Activated CD4-positive, alpha-beta T cell treated with anti-CD3 and anti-CD28 coated beads, Interleukin-2, Interleukin-4, amounts not matched to agents 100 ng/mL and 50 ng/mL, durations not matched to agents 16 hours and 8 hours (primary cell): Measurements from ENCODE around the gene RASGEF1B.
"Not testable (repeated sequence)": the region's sequence is repeated elsewhere in the genome, so short reads cannot be mapped to it uniquely, and the experiment has no call there.

ENCODE experiments used
- DNase-seq: peaks from one replicate; pipeline ENCODE4 v3.0.0-alpha.2; 2020; ENCODE audit warnings: low spot score

The RASGEF1B gene

DNA sequence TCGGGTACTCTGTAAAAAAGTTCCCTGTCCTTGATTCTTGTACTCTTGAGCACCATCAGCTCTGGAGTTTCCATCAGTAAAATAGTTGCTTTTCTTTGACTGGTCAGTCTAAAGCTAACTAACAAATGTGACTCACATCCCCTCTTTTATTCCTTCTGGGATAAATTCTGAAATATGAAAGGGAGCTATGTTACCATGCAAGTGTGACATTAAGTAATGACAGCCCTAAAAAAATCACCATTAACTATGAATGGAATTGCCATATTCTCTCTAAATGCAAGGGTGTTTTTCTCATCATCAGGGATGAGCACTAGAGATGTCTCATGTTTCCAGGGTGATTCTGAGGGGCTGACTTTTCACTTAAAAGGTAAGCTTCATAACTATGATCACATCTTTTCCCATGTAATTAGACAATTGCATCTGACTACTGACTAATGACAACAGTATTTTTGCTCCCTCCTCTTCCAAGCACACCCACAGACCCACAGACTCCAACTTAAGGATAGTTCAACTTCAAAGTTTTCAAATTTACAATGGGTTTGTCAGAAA is 26.9 kb upstream of the RASGEF1B start:
- DNase-seq, result no peak

DNA sequence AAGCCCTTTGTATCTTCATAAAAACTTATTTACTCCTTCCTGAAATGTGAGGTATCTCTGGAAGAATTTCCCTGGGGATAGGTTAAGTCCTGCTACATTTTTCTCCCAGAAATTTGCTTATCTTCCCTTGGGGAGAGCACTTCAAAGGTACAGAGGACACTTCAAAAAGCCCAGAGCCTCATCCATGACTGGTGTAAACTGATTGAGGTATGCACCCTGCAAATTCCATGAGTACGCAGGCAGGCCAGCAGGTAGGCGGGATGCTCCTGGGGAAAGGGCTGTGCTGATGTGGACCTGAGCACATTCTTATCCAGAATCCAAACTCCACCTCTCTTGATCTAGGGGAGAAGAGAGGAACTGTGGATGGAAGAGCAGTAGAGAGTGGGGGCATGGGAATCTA is 26.3 kb upstream of the RASGEF1B start:
- no peak for DNase-seq

- DNase-seq, result no peak
Observed at GRCh38 chr4:81495345-81495744, 23.6 kb upstream of the RASGEF1B start.

DNA sequence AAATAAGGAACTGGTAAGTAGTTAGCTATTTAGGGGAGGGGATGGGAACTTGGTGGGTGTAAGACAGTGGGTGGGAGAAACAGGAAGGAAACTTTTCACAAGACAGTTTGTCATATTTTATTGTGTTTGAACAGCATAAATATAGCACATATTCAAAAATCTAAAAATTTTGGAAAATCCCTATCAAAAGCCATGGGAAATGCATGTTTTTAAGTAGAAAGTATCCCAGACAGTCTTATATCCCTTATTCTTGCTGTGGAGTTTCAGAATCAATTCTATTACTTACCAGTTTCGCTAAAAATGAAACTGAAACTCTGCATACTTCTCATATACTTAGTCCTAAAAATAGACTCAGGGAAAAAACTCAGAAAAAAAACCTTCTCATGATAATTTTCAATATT is 22.3 kb upstream of the RASGEF1B start:
- DNase-seq, result peak; percentile 42

DNA sequence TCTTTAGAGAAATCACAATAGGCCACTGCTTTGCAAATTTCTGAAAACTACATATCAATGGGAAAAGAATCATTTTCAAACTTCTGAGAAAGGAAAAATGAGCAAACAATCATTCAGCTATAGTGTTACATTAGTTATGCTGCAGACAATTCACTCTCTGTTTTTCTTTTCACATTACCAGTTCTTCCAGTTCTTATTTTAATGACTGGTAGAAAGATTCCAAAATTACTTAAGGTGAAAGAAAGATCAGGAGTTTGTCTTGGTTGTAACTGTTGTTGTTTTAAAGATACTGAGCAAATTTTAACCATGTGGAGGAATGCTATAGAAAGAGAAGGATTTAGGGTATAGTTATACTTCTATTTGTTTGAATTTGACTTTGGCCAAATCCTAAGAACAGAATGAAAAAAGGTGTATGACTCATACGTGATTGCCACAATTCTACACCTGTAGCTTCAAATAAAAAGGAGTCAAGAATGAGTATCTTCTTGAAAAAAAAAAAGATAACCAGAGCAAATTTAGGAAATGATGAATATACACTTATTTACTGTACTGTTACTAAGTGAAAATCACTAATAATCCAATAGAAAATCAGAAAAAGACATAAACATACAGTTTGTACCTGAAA is 21.0 kb upstream of the RASGEF1B start:
- DNase-seq, result no peak

GRCh38 chr4:81491943-81492342 is 20.2 kb upstream of the RASGEF1B start:
- DNase-seq, result peak; percentile 55

DNA sequence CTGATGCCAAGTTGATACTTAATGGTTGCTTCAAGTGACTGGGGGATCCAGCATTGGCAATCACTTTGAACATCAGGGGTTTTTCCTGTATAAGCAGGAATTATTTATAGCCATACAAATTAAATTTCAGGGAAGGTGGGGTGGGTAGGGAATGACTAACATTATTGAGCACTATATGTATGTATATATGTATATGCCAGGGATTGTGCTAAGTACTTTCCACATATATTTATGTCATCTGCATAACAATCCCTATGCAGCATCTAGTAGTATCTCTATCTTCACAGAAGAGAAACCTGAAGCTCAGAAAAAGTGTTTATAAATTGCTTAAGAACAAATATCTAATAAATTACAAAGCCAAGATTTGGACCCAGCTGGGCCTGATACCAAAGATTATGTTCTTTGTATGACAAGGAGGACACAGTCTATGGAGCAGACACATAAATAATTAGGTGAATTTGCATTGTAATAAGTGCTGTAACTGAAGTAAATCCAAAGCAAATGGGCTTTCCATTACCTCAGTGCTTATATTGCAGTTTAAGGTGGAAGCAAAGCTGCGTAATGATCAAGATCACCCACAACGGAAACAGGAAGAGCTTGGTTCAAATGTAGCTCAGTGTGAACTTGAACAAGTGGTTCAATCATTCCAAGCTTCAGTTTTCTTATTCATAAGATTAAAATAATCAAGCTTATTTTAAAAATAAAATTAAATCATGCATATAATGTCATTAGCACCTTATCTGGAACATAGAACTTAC is 18.9 kb upstream of the RASGEF1B start:
- DNase-seq, result no peak

DNA sequence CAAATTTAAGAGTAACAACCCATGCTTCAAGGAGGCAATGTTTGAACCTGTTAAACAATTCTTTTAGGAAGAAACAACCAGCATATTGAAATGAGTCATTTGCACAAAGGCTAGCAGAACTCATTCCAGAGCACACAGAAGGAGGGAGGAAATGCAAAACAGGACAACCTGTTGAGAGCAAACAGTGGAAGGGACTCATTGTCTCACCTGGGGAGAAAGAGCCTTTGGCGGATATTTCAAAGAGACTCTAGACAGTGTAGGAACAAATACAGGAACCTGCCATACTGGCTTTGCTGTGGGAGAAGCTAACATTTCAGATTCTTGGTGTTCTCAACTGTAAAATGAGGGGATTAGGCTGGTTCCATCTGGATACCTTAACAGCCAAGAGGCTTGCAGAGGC is 14.8 kb upstream of the RASGEF1B start:
- DNase-seq, result no peak

GRCh38 chr4:81485310-81485980 is 13.7 kb upstream of the RASGEF1B start:
- DNase-seq, result no peak

- no peak for DNase-seq
Observed at GRCh38 chr4:81482326-81482725, 10.6 kb upstream of the RASGEF1B start.

GRCh38 chr4:81481151-81481550 is 9.4 kb upstream of the RASGEF1B start:
- no peak for DNase-seq

DNA sequence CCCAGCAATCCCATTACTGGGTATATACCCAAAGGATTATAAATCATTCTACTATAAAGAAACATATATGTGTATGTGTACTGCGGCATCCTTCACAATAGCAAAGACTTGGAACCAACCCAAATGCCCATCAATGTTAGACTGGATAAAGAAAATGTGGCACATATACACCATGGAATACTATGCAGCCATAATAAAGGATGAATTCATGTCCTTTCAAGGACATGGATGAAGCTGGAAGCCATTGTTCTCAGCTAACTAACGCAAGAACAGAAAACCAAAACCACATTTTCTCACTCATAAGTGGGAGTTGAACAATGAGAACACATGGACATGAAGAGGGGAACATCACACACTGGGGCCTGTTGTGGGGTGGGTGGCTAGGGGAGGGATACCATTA is 7.9 kb upstream of the RASGEF1B start:
- not testable (repeated sequence) for DNase-seq

GRCh38 chr4:81473331-81474265 is 1.9 kb upstream of the RASGEF1B start:
- not testable (repeated sequence) for DNase-seq

- DNase-seq, result peak; percentile 19
Observed at GRCh38 chr4:81472281-81473182, 825 bp upstream of the RASGEF1B start.

DNA sequence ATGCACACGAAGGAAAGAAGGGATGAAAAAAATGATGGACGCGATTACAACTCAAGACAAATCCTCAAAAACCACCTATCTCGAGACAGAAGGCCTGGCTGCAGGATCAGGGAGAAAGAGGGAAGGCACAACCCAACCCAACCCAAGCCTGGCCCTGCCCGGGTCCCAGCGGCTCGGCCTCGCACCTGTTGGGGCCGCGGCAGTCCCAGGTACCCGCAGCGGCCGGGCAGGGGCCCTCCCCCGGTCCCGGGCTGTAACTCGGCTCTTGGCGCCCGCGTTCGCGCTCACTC is 464 bp downstream of the RASGEF1B start:
- no peak for DNase-seq

DNA sequence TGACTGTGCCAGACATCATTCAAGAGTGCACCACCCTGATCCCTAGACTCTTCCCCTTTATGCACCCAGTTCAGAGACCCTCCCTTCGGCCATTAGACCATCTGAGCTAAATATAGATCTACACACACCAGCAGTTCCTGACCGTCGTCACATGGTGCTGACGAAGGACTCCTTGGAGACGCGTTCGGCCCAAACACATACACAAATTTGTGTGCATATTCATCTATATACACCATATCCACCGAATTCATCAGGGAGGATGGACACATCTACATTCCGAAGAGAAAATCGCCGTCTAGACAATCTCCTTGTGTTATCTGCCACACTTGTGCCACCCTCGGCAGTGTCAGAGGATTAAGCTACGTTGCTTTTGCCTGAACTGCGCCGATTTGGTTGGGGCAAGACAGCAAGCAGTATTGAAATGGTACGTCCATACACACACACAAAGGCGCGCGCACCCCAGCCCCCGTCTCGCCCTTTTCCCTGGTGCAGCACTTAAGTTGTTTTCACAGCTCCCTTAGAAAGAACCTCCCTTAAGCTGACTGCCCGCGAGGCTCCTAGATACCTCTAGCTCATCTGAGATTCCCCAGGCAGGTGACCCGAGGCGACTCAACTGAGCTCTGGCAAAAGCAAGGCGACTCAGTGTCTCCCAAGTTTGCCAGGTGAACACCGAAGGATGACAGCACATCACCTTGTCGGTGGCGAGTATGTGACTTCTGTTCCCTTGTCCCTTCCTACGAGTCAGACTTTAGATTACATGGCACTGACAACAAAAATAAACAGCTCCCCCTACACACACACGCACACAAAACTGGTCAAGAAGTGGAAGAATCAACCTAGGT is 1.0 kb downstream of the RASGEF1B start:
- DNase-seq, result no peak

GRCh38 chr4:81469781-81470455 is 1.8 kb downstream of the RASGEF1B start:
- DNase-seq, result no peak

- DNase-seq, result no peak
Observed at GRCh38 chr4:81468678-81469077, 3.0 kb downstream of the RASGEF1B start.

GRCh38 chr4:81467672-81467964 is 4.1 kb downstream of the RASGEF1B start:
- no peak for DNase-seq
